Uterus (tissue), 4 donors: ENCODE measurements around the gene PMEPA1. TPM values are rescaled to one million over a fixed set of nuclear protein-coding genes. Genes with fewer than 3 reads are reported as not detected.

ENCODE experiments used
- DNase-seq, 2 donors: peaks; one replicate each; pipeline ENCODE4 v3.0.0-alpha.2; 2019 to 2020
- H3K27ac ChIP-seq, 2 donors: fragments of 200-600 bp; sonication (generic); 1 replicate in 1 of 2; 2 replicates in 1 of 2; pipeline ENCODE4 v1.5.1; 2016 to 2018
- H3K27me3 ChIP-seq, 2 donors: fragments of 200-600 bp; sonication (generic); one replicate each; pipeline ENCODE4 v1.5.1; 2018 to 2019; ENCODE audit warnings: control low read depth in 1 of 2
- H3K36me3 ChIP-seq, 2 donors: fragments of 200-600 bp; sonication (generic); one replicate each; pipeline ENCODE4 v1.5.1; 2019; ENCODE audit warnings: control low read depth in 1 of 2
- H3K4me1 ChIP-seq, 2 donors: fragments of 200-600 bp; sonication (generic); one replicate each; pipeline ENCODE4 v1.5.1; 2018 to 2019; ENCODE audit warnings: control low read depth in 1 of 2
- H3K4me3 ChIP-seq, 2 donors: fragments of 200-600 bp; sonication (generic); 1 replicate in 1 of 2; 2 replicates in 1 of 2; pipeline ENCODE4 v1.5.1; 2018 to 2019; ENCODE audit warnings: mild to moderate bottlenecking in 1 of 2
- H3K9me3 ChIP-seq, 2 donors: fragments of 200-600 bp; sonication (generic); one replicate each; pipeline ENCODE4 v1.5.1; 2019; ENCODE audit warnings: control low read depth in 1 of 2
- CTCF ChIP-seq, 4 experiments: fragments of 200-600 bp in 2 of 4; fragments of 450-650 bp in 2 of 4; sonication (generic) in 2 of 4; IDR thresholded peaks; one replicate each; pipeline ENCODE4 v1.5.1; 2016 to 2019; ENCODE audit warnings: antibody characterized with exemption in 4 of 4, mild to moderate bottlenecking in 2 of 4, moderate library complexity in 1 of 4
- POLR2A ChIP-seq, 2 donors: fragments of 450-650 bp; IDR thresholded peaks; one replicate each; pipeline ENCODE4 v1.6.1; 2016; ENCODE audit warnings: antibody characterized with exemption in 2 of 2, mild to moderate bottlenecking in 1 of 2, moderate library complexity in 1 of 2
- intact Hi-C: fragments of 100-400 bp; cut with DNase I; formaldehyde crosslinking; loops from one replicate; pipeline ENCODE4 v1.15.1; 2023; ENCODE audit warnings: low total_unique reads
- total RNA-seq, 4 donors: library from RNA; depleted of rRNA in 3 of 4; stranded (reverse); fragments of >200 nt in 3 of 4; gene quantifications; one replicate each; pipeline versions ENCODE4 v1.1.0 to v1.2.4, GENCODE V29; 2014 to 2023
- donor health status: DM: yes; HTN: yes; CAD: no.

The PMEPA1 gene
- total RNA-seq, 4 donors from 2014 or later = 5.6 to 51.9 (median 33.5) TPM

- H3K4me3 ChIP-seq = no peak overlapping the region
- intact Hi-C loops = no loop called here
- H3K36me3 ChIP-seq = no peaks in the 10 kb centered on the region
- no peak overlapping the region for H3K27ac ChIP-seq
- H3K27me3 ChIP-seq = no peaks in the 10 kb centered on the region
- no peak for DNase-seq
- no peaks in the 10 kb centered on the region for H3K4me1 ChIP-seq
- TF ChIP-seq CTCF (IDR thresholded peaks at IDR 0.05) = no peak
- no peak for TF ChIP-seq POLR2A (IDR thresholded peaks at IDR 0.05)
- no peaks in the 10 kb centered on the region for H3K9me3 ChIP-seq
Observed at GRCh38 chr20:57612916-57613315, 96.9 kb downstream of the PMEPA1 start.

- no peaks in the 10 kb centered on the region for H3K9me3 ChIP-seq
- no peak for DNase-seq
- no peaks in the 10 kb centered on the region for H3K4me1 ChIP-seq
- no peak for TF ChIP-seq CTCF (IDR thresholded peaks at IDR 0.05)
- TF ChIP-seq POLR2A (IDR thresholded peaks at IDR 0.05) = no peak
- no peak overlapping the region for H3K4me3 ChIP-seq
- intact Hi-C loops = no loop called here
- H3K27ac ChIP-seq = no peak overlapping the region
- no peaks in the 10 kb centered on the region for H3K36me3 ChIP-seq
- H3K27me3 ChIP-seq = no peaks in the 10 kb centered on the region
Observed at GRCh38 chr20:57612436-57612835, 97.4 kb downstream of the PMEPA1 start.

DNA sequence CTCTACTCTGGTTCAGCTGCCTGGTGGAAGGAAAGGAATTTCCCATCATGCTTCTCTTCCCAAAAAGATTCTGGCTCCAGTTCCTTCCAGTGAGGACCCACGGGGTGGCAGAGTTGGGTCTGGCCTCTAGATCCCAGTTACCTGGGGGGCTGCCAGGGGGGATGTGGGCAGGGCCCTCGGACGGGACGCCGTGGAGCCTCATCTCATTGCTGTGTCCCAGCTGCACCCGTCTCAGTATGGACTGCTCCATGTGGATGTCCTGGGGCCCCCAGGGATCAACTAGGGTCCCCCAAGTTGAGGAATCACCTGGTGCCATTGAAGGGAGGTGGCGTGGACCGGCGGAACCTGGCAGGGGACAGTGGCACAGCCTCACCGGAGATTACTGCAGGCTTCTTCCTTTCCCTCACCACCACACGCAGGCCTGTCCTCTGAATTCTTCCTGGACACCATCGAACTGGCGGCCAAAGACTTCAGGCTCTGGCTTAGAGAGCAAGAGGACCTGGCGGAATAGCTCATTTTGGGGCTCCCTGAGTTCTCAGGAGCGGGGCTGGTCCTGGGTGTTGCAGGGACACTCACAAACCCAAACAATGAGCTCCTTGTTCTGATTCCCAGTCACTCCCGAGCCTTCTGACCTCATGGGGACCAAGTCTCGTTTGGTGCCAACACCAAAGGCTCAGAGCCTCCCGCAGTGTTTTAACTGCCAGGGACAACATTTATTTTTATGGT, 98.1 kb downstream of the PMEPA1 start:
- Histone ChIP-seq H3K4me1 (no peaks in the 10 kb centered on the region), H3K27me3 (no peaks in the 10 kb centered on the region), H3K4me3 (no peak overlapping the region), H3K36me3 (no peaks in the 10 kb centered on the region), H3K27ac (no peak overlapping the region), H3K9me3 (no peaks in the 10 kb centered on the region)
- no peak for DNase-seq
- TF ChIP-seq POLR2A (IDR thresholded peaks at IDR 0.05) (no peak), CTCF (IDR thresholded peaks at IDR 0.05) (no peak)
- intact Hi-C loops = no loop called here

- H3K27ac ChIP-seq = no peak overlapping the region
- no peak overlapping the region for H3K4me3 ChIP-seq
- TF ChIP-seq CTCF (IDR thresholded peaks at IDR 0.05) (no peak), POLR2A (IDR thresholded peaks at IDR 0.05) (no peak)
- no peak for DNase-seq
- H3K36me3 ChIP-seq = no peaks in the 10 kb centered on the region
- H3K9me3 ChIP-seq = no peaks in the 10 kb centered on the region
- H3K27me3 ChIP-seq = no peaks in the 10 kb centered on the region
- intact Hi-C loops = no loop called here
- no peaks in the 10 kb centered on the region for H3K4me1 ChIP-seq
Observed at GRCh38 chr20:57610261-57610952, 99.4 kb downstream of the PMEPA1 start.

DNA sequence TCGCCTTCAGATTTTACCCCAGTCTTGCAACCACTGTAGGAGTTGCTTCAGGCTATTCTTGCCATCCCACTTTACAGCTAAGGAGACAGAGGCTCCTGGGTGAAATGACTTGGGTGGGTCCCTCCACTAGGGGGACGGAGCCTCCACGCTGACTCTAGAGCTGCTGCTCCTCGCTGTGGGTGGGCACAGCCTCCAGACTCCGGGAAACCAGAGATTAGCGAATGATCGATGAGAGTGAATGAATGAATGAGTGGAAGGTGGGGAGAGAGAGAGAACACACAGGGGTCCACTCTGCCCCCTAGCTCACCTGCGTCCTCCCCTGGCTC, 100.0 kb downstream of the PMEPA1 start:
- H3K36me3 ChIP-seq = no peaks in the 10 kb centered on the region
- intact Hi-C loops = no loop called here
- no peaks in the 10 kb centered on the region for H3K9me3 ChIP-seq
- no peaks in the 10 kb centered on the region for H3K4me1 ChIP-seq
- no peaks in the 10 kb centered on the region for H3K27me3 ChIP-seq
- no peak overlapping the region for H3K27ac ChIP-seq
- no peak for TF ChIP-seq POLR2A (IDR thresholded peaks at IDR 0.05)
- TF ChIP-seq CTCF (IDR thresholded peaks at IDR 0.05) = no peak
- DNase-seq = no peak
- H3K4me3 ChIP-seq = no peak overlapping the region
